Calu3 (cell line): ENCODE measurements around the gene EXD3. TPM values are rescaled to one million over a fixed set of nuclear protein-coding genes. Genes with fewer than 3 reads are reported as not detected.

Experiments
- BruUV-seq: library from RNA; stranded (reverse); fragments of 400-500 nt; replicated peaks from 2 replicates; lab custom pipeline; 2021; lab: Mats Ljungman, UMichigan
- CTCF ChIA-PET: fragments of 300-600 bp; sonication (Branson Sonifier 250); formaldehyde crosslinking; loops from one replicate; lab custom pipeline; 2022; ENCODE audit warnings: antibody characterized with exemption; lab: Charles Lee
- DNase-seq: peaks from one replicate; pipeline ENCODE4 v3.0.0; 2022
- H3K27ac Mint-ChIP-seq: one replicate; pipeline ENCODE4 v1.8.0; 2022; ENCODE audit warnings: mixed read lengths; ENCODE audit not compliant: unreplicated experiment
- H3K27me3 Mint-ChIP-seq: one replicate; pipeline ENCODE4 v1.8.0; 2022; ENCODE audit warnings: mixed read lengths; ENCODE audit not compliant: unreplicated experiment
- H3K36me3 Mint-ChIP-seq: one replicate; pipeline ENCODE4 v1.8.0; 2022; ENCODE audit warnings: mild to moderate bottlenecking, moderate library complexity, mixed read lengths; ENCODE audit not compliant: insufficient read depth, unreplicated experiment
- H3K4me1 Mint-ChIP-seq: one replicate; pipeline ENCODE4 v1.8.0; 2022; ENCODE audit warnings: mild to moderate bottlenecking, low read depth, mixed read lengths; ENCODE audit not compliant: unreplicated experiment
- H3K4me3 Mint-ChIP-seq: one replicate; pipeline ENCODE4 v1.8.0; 2022; ENCODE audit warnings: mild to moderate bottlenecking, low read depth, moderate library complexity, mixed read lengths; ENCODE audit not compliant: unreplicated experiment
- H3K9me3 Mint-ChIP-seq: one replicate; pipeline ENCODE4 v1.8.0; 2022; ENCODE audit warnings: low read depth, mixed read lengths; ENCODE audit not compliant: unreplicated experiment
- intact Hi-C: fragments of 100-400 bp; cut with micrococcal nuclease; formaldehyde crosslinking; loops from one replicate; pipeline ENCODE4 v1.10.0; 2022; ENCODE audit not compliant: unreplicated experiment
- total RNA-seq: library from RNA; stranded (reverse); gene quantifications from 2 replicates; pipeline ENCODE4 v1.2.3, GENCODE V29; 2022
- TF ChIP-seq, protein P1 (sequence below): fragments of 200-600 bp; IDR thresholded peaks from one replicate; pipeline ENCODE4 v1.8.0; 2022; ENCODE audit warnings: antibody characterized with exemption; ENCODE audit not compliant: unreplicated experiment

EXD3 gene
- total RNA-seq, 1 experiment from 2014 or later = 13.2 TPM

DNA sequence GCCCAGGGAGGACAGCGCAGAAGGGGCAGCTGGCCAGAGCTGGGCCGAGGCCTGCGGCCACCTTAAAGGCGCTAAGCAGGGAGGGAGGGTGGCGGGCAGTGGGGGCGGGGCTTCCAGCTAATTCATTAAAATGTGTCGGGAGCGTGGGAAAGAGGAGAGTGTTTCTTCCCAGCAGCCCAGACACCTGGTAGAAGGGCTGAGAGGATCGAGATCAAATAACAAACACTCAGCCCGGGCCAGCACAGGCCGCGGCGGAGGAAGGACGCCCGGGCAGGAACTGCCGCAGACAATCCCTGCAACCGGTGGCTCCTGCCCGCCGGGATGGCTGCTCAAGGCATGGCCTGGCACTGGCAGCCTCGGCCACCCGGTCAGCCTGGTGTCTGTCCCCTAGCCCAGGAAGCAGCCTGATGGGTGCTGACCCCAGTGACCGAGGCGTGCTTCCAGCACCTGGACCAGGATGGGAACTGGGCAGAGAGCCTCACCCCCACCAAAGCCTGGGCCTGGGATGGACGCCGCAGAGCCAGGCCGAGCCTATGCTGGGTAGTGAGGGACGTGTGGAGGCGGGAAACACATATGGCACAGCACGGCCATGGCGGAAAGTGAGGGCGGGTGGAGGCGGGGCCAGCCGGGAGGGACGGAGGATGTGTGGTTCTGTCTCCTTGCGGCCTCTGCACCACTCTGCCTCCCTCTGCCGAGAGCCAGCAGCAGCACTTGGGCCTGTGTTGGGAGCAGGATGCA is 117.7 kb downstream of the EXD3 start:
- Mint-ChIP-seq H3K4me3 (no peak overlapping the region), H3K27ac (no peak overlapping the region), H3K4me1 (no peaks in the 10 kb centered on the region), H3K9me3 (no peaks in the 10 kb centered on the region), H3K27me3 (no peaks in the 10 kb centered on the region), H3K36me3 (peaks cover 29% of the 10 kb centered on the region)
- TF ChIP-seq, protein P1, sequence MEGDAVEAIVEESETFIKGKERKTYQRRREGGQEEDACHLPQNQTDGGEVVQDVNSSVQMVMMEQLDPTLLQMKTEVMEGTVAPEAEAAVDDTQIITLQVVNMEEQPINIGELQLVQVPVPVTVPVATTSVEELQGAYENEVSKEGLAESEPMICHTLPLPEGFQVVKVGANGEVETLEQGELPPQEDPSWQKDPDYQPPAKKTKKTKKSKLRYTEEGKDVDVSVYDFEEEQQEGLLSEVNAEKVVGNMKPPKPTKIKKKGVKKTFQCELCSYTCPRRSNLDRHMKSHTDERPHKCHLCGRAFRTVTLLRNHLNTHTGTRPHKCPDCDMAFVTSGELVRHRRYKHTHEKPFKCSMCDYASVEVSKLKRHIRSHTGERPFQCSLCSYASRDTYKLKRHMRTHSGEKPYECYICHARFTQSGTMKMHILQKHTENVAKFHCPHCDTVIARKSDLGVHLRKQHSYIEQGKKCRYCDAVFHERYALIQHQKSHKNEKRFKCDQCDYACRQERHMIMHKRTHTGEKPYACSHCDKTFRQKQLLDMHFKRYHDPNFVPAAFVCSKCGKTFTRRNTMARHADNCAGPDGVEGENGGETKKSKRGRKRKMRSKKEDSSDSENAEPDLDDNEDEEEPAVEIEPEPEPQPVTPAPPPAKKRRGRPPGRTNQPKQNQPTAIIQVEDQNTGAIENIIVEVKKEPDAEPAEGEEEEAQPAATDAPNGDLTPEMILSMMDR = no peak
- BruUV-seq = no TSS peak
- intact Hi-C loops = no loop called here
- DNase-seq = no peak
- CTCF ChIA-PET = interaction anchor here (0.6 kb wide), 1 partner anchor 118 kb away, joined by 3 read pairs; the partner anchor contains the start of genes EXD3 and NOXA1

DNA sequence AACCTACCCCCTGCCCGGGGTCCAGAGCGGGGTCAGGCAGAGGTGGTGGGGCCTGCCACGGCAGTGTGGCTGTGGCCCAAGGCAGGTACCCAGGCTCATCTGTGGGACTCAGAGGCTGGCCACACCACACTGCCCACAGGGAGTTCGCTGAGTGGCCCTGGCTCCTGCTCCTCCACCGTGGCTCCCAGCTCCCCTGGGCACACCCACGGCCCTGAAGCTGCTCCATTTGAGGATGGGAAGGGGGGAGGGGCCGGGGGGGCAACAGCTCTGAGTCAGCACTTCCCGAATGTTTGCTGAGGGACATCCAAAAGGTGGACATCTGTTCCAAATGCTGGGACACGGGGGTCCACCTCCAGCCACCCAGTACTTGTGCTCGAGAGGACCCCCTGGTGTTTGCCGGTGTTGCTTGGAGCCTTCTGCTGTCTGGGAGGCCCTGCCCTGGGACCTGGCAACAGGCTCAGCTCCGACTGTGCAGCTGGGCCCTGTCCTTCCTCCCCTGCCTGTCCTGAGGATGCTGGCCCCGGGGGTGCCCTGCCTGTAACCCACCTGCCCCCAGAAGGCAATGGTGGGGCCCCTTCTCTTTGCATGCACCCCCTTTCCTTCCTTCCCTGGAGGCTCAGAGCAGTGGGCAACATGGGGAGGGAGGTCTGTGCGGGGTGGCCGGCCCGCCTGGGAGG is 118.4 kb downstream of the EXD3 start:
- Mint-ChIP-seq H3K4me3 (no peak overlapping the region), H3K36me3 (peaks cover 35% of the 10 kb centered on the region), H3K27me3 (no peaks in the 10 kb centered on the region), H3K9me3 (no peaks in the 10 kb centered on the region), H3K27ac (no peak overlapping the region), H3K4me1 (no peaks in the 10 kb centered on the region)
- TF ChIP-seq, protein P1 = no peak
- intact Hi-C loops = no loop called here
- BruUV-seq = no TSS peak
- no peak for DNase-seq
- CTCF ChIA-PET = interaction anchor here (0.6 kb wide), 1 partner anchor 118 kb away, joined by 3 read pairs; the partner anchor contains the start of genes EXD3 and NOXA1

DNA sequence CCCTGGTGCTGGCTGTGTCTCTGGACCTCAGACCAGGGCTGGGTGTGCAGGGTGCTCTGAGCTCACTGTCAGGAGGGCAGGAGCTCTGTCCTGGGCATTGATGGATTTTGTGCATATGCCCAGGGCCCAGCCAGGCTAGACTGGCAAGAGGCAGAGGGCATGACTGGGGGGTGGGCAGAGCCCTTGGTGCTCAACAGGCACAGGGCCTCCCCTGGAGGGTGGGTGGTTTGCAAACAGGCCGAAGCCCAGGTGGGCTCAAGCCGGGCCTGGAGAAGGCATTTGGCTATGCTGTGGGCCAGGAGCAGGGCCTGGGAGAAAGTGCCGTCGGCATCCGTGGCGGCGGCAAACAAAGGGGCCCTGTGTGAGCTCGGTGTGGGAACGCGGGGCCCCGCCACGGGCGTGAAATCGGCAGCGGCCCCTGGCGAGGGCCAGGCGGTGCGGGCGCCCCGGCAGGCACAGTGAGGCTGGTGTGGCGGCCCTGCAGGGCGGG is 119.0 kb downstream of the EXD3 start:
- TF ChIP-seq, protein P1 = no peak
- BruUV-seq = no TSS peak
- no peaks in the 10 kb centered on the region for H3K27me3 Mint-ChIP-seq
- no peak for DNase-seq
- H3K36me3 Mint-ChIP-seq = peaks cover 38% of the 10 kb centered on the region
- no peak overlapping the region for H3K4me3 Mint-ChIP-seq
- H3K4me1 Mint-ChIP-seq = no peaks in the 10 kb centered on the region
- H3K9me3 Mint-ChIP-seq = no peaks in the 10 kb centered on the region
- no peak overlapping the region for H3K27ac Mint-ChIP-seq
- CTCF ChIA-PET = no interaction called here
- intact Hi-C loops = no loop called here

DNA sequence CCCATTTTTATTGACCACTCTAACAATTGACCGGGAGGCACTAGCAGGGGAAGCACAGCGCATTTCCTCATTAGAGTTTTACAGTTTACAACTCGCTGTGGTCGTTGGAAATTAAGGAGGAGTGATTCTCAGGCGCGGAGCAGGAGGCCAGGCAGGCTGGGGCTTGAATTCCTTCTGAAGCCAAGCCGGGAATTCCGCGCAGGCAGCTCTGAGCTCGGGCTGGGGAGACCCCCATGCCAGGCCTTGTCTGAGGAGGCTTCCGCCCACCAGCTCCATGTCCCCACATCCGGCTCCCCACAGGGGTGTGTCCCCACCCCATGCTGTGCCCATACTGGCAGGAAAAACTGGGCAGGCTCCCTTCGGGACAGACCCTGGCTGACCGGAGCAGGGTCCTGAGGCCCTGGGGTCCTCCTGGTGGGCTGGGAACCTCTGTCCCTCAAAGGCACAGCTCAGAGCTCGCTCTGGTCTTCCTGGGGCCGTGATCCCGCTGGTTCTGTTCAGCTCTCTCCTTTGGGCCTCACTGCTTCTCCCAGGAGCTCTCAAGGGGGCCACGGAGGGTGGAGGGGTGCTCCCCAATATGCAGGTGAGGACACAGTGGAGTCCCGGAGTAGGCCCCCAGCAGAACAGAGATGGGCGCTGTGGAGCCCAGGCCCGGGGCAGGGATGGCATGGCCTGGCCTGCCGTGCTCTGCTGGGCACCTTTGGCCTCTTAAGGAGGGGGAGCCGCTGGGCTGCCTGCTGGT is 119.6 kb downstream of the EXD3 start:
- no peaks in the 10 kb centered on the region for H3K4me1 Mint-ChIP-seq
- peak overlapping the region; percentile 81 for H3K4me3 Mint-ChIP-seq
- no peak overlapping the region for H3K27ac Mint-ChIP-seq
- intact Hi-C loops = no loop called here
- no TSS peak for BruUV-seq
- no peaks in the 10 kb centered on the region for H3K9me3 Mint-ChIP-seq
- CTCF ChIA-PET = no interaction called here
- H3K36me3 Mint-ChIP-seq = peaks cover 45% of the 10 kb centered on the region
- H3K27me3 Mint-ChIP-seq = no peaks in the 10 kb centered on the region
- DNase-seq = no peak
- TF ChIP-seq, protein P1 = no peak
